LoVo (cell line): ENCODE data around the gene C12orf76.
"Not testable (repeated sequence)": the region's sequence is repeated elsewhere in the genome, so short reads cannot be mapped to it uniquely, and the experiment has no call there.

ENCODE experiments used
- DNase-seq: peaks from one replicate; pipeline ENCODE4 v3.0.0-alpha.2; 2016; ENCODE audit warnings: low spot score

The C12orf76 gene, protein sequence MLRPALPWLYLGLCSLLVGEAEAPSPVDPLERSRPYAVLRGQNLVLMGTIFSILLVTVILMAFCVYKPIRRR

DNA sequence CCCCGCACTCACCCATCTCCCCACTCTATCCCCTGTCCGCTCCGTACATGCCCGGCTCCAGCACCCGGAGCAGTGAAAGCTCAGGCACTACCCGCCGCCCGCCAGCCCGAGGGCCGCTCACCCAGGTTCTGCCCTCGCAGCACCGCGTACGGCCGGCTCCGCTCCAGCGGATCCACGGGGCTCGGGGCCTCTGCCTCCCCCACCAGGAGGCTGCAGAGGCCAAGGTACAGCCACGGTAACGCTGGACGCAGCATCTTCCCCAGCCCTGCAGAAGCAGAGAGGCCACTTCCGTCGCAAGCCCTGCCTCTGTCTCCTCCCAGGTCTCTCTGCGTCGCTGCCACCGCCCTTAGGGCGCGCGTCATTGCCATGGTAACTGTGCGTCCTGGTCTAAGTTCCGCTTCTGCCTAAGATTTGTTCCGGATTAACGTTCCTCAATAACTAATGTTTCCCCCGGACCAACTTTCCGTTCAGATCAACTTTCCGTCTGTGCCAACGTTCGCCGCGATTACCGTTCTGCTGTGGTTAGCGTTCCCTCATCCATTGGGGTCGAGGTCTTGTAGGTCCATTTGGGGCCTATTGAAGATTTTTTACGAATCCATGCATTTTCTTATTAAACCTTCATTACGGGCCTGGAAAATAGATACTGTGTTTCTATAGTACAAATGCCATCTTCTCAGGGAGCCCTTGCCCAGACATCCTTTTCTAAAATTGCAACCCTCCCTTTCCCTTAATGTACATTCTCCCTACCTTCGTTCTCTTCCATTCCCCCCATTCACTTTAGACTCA, at the start of gene C12orf76:
Gene C12orf76, minus strand, starts transcription at position 281 of the 786 bp plus-strand sequence. Its CDS starts 27 bp downstream, at position 254.
- DNase-seq: peak; percentile 98

DNA sequence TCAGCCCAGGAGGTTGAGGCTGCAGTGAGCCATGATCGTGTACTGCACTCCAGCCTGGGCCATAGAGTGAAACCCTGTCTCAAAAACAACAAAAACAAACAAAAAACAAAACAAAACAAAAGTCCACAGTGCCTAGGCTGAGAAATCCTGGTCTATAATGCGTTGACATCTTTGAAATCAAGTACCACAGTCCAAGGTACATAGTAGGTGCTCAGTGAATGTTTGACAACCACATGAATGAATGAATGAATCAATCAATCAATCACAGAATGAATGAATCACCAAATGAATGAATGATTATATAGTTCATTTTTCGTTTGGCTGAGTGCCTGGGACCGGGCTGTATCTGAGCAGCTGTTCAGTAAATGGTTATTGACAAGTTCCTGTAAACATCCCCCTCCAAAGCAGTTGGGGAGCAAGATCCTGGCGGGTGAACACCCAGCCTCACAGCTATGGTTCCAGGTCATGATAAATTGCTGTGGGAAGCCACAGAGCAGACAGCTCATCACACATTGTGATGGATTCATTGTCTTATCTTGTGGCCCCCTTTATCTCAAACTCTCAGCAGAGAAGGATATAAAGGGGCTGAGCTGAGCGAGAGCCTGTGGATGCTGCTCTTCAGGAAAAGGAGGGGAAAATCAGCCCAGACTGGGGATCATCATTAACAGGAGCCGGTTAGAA, 45.4 kb upstream of the C12orf76 start:
- no peak for DNase-seq

DNA sequence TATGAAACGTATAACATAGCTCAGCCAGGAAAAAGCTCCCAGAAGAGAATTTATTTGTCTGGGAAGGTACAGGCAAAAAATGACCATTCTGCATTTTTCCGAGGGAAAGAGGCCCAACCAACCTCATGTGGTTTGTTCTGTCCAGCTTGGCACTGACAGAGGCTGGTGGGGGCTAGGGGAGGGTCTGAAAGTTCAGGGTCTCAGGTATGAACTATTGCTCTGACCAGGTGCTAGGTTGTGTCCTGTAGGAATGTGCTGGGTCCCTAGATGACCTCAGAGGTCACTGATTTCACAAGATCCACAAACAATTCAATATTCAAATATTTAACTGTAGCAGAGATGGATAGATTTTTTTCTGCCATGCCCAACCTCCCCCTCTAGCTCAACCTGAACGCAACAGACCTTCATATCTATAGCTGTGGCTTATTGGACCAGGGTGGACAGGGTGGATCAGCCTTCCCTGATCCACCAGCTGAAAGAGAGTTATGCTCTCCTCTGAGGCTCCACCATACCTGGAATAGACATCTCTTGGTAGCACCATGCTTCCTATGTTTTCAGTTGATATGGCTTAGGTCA, 42.9 kb upstream of the C12orf76 start:
- no peak for DNase-seq

DNA sequence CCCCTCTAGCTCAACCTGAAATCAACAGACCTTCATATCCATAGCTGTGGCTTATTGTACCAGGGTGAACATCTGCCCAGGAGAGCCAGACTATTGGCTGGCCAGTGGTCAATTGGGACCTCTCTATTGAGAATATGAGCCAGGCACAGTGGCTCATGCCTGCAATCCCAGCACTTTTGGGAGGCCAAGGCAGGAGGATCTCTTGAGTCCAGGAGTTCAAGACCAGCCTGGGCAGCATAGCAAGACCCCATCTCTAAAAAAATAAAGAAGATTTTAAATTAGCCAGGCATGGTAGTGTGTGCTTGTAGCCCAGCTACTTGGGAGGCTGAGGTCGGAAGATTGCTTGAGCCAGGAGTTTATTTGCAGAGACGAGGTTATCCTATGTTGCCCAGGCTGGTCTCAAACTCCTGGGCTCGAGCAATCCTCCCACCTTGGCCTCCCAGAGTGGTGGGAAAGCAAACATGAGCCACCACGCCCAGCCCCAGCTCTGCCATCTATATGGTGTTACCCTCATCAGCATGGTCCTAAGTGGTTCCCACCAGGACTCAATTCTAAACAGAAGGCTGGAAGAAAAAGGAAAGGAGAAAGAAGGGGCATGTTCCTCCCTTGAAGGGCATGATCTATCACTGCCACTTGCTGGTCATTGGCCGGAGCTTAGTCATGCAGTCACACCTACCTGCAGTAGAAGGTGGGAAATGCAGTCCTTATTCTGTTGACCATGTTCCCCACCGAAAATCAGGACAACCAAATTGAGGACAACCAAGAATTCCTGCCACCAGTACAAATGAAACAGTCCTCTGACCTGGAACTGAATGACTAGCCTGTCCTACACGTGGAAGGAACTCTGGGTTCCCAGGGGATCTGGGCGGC, 42.2 kb upstream of the C12orf76 start:
- DNase-seq: no peak

DNA sequence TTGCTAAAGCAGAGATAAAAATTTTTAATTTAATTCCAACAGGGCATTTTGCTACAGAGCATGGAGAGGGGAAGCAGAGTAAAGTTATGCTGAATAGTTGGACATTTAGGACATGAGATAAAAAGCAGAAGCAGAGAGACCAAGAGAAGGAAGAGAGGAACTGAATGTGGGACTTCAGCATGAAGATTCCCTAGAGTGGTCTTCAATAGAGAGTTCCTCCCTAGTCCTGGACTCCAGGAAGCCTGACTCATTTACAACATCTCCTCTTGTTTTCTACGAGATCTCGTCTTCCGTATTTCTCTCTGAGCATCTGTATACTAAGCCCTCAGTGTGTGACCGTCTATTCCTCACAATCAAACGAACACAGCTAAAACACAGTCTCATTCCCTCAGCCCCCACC, 40.6 kb upstream of the C12orf76 start:
- DNase-seq: no peak

DNA sequence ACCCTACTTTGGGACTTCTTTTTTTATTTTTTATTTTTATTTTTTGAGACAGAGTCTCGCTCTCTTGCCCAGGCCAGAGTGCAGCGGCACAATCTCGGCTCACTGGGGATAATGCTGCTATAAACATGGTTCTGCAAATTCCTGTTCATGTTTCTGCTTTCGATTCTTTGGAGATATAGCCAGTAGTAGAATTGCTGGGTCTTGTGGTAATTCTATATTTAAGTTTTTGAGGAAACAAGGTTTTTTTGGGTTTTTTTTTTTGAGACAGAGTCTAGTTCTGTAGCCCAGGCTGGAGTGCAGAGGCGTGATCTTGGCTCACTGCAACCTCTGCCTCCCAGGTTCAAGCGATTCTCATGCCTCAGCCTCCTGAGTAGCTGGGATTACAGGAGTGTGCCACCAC, 39.9 kb upstream of the C12orf76 start:
- DNase-seq: not testable (repeated sequence)

DNA sequence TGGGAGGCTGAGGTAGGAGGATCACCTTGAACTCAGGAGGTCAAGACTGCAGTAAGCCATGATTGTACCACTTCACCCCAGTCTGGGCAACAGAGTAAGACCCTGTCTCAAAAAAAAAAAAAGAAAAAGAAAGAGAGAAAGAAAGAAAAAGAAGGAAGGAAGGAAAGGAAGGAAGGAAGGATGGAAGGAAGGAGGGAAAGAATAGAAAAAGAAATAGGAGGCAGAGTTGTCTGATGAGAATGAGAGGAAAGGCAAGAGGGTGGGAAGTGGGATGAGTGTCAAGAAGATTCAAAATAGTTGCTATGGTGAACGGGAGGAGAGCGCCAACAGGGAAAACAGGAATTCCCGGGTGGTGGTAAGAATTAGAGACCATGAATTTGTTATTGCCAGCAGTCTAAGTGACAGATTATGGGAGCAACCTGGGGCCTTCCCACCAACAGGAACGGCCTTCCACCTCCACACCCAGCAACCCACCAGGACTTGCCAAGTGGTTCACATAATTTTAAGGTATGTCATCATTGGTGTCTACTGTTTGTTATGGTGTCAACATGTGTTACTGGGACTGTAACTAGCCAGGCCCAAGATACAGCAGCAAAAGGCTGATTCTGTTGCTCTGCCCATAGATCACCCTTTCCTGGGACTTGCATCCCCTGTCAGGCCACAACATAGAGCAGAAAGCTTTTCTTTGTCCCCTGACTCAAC, 36.1 kb upstream of the C12orf76 start:
- DNase-seq: no peak

DNA sequence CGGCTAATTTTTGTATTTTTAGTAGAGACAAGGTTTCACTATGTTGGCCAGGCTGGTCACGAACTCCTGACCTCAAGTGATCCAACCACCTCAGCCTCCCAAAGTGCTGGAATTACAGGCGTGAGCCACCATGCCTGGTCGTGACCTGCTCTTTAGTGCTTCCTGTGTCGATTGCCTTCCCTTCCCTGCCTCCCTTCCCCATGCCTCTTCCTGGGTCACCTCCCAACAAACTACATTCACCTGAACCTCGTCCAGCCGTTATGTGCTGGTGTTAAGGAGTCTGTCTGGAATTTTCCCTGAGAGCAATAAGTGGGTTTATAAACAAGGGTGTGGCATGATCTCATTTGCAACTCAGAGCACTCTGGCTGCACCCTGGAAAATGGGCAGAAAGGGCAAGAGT, 32.1 kb upstream of the C12orf76 start:
- DNase-seq: no peak

DNA sequence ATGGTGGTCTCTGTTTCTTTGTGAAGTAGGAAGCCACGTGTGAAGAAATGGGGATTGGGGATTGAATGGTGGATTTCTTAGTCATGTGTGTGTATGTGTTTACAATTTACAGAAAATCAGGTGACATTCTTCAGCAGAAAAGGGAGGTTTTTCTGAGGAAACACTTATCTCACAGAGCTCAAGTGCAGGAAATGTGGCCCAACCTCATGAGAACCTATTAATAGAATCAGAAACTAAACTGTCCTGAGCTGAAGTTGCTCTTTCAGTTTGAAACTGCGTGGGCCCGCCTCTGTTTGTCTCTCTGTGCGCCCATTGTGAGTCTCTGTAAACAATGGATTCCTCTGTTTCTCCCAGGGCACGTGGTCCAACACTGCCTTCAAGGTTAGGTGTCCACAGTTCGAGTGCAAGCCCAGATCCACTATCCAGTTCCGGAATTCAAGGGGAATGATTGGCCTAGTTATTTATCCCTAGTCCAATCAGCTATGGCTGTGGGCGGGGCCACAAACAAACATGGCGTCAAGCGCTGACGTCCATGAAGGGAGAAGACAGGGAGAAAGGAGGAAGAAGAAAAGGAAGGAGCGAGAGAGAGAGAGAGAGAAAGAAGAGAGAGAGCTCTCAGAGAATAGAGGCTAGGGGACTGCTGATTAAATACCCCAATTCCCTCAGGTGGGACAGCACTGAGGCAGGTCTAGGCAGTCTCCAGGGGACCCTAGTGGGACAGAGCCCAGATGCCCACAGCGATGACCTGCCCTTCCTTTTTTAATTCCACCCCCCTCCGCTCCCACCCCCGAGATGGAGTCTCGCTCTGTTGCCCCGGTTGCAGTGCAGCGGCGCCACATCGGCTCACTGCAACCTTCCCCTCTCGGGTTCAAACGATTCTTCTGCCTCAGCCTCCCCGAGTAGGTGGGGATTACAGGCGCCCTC, 31.4 kb upstream of the C12orf76 start:
- no peak for DNase-seq

DNA sequence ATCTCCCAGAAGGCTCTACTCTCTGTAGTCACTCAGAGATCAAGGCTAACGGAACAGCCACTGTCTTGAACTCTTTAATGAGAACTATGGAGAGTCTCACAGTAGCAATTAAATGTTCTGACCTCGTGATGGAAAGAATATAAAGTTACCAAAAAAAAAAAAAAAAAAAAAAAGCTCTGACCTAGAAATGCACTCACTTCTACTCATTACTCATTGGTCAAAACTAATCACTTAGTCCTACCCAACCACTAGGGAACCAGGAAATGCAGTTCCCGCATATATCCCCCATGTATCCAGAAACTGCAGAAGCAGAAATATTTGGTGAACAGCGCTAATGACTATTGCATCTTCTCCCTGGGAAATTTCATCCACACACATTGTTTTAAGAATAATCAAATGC, 29.5 kb upstream of the C12orf76 start:
- DNase-seq: no peak

DNA sequence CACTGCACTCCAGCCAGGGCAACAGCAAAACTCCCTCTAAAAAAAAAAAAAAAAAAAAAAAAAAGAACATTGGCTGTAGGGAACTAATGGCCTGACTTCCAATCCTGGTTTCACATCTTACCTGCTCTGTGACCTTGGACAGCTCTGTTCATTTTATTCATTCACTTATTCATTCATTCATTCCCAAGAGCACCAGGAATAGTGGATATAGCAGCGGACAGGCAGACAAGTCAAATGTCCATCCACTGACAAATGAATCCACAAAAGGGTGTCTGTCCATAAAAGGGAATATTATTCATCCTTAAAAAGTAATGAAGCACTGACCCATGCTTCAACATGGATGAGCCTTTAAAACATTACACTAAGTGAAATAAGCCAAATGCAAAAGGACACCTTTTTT, 27.6 kb upstream of the C12orf76 start:
- DNase-seq: no peak

DNA sequence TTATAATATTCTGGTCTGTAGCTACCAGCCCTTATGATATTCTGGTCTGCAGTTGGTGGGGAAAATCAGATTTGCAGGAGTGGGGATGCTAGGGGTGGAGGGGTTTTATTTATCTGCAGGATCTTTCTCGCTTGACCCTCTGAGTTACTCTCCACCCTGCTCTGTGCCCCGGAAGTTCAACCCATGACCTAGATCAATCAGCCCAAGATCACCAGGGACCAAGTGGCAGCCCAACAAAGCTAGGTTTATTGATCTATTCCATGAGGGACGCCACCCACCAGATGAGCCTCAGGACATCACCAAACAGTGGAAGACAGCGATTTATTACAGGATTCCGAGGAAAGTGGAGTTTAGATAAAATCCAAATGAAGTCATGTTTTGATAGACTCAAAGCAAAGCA, 25.8 kb upstream of the C12orf76 start:
- DNase-seq: no peak

DNA sequence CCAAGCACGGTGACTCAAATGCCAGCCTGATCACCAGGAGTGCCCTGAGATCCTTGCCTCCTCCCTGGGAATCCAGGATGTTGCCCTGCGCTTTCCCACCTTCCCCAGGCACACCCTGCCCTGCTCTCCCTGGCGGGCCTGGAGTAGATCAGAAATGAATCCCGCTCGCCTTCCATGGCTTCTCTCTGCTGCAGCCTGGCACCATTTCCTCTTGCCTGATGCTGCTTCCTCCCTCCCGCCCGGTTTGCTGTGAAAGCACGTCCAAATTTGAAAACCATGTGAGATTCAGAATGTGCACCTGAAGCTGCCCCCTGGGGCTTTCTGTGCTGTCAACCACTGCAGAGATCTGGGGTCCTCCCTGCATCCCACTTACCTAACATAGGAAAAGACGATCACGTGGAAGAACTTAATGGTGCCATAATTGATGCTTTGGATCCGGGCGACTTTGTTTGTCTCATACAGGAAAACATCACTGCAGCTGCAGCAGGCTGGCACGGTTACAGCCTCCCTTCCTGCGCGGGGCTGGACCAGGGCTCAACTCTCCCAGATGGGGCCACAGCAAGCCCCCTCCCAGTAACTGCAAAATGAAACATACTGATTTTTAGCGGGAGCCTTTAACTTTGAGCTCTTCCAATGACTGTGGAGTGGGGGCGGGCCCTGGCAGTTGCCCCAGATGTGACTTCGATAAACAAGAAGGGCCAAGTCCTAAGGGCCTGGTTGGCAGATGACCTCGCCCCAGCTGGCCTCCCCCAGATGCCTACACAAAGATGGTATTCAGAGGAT, 24.9 kb upstream of the C12orf76 start:
- no peak for DNase-seq

DNA sequence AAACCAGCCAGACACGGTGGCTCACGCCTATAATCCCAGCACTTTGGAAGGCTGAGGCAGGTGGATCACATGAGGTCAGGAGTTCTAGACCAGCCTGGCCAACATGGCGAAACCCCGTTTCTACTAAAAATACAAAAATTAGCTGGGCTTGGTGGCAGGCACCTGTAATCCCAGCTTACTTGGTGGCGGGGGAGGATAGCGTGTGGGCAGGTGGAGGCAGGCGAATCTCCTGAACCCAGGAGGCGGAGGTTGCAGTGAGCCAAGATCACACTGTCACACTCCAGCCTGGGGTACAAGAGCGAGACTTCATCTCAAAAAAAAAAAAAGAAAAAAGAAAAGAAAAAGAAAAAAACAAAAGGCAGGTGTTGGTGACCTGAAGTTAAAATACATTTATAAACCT, 24.3 kb upstream of the C12orf76 start:
- DNase-seq: not testable (repeated sequence)

DNA sequence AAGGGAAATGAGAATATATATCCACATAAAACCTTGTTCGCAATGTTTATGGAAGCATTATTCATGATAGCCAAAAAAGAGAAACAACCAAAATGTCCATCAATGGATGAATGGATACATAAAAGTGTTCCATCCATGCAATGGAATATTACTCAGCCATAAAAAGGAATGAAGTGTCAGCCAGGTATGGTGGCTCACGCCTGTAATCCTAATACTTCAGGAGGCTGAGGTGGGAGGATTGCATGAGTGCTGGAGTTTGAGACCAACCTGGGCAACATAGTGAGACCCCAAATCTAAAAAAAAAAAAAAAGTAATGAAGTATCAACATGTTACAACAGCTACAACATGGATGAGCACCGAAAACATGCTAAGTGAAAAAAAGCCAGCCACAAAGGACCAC, 23.6 kb upstream of the C12orf76 start:
- no peak for DNase-seq

DNA sequence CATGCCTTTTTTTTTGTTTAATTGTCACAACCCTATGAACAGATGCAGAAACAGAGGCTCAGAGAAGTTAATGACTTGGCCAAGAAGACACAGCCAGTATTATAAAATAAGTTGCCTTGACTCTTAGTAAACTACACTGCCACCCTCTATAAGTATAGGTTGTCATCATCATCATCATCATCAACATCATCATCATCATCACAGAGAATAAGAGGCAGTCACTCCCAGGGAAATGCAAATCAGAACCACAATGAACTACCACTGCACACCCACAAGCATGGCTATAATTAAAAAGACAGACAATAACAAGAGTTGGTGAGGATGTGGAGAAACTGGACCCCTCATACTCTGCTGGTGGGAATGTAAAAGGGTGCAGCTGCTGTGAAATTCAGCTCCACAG, 23.2 kb upstream of the C12orf76 start:
- DNase-seq: no peak

DNA sequence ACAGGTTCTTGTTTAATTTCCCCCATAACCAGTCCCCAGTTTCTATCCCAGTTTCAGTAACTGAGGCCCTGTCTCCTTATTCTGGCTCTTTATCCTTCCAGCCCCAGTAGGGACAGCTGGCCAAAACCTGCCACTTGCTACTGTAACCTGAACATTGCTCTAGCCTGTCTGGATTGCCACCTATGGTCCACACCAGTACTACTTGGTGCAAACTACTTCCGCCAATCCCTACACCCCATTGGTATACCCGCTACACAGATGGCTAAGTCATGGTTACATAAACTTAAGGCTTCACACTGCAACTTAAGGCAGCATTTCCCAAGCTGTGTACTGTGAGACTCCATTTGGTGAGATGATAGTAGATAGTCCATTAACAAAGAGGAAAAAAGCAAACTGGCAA, 20.3 kb upstream of the C12orf76 start:
- no peak for DNase-seq

DNA sequence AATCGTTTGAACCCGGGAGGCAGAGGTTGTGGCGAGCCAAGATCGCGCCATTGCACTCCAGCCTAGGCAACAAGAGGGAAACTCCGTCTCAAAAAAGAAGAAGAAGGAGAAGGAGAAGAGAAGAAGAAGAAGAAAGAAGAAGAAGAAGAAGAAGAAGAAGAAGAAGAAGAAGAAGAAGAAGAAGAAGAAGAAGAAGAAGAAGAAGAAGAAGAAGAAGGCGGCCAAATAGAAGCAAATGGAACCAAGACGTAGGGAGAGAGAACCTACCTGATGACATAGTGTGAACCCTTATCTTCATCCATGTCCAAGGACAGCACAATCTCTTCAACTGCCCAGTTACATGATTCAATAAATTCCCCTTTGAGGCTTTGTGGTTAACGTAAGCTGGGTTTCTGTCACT, 19.8 kb upstream of the C12orf76 start:
- not testable (repeated sequence) for DNase-seq

DNA sequence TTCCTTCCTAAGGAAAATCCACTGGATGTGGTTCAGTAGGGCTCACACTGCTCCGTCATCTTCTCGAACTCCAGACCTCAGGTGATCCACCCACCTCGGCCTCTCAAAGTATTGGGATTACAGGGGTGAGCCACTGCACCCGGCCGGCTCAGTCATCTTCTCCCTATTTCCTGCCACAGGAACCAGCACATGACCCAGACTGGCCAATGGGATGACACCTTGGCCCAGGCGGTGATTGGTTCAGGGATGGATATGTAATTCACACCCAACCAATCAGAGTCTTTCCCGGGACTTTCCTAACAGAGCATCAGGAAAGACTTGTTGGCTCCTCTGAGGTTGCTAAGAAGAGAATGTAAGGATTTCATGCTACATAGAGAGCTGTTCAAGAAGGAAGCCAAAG, 19.2 kb upstream of the C12orf76 start:
- no peak for DNase-seq

DNA sequence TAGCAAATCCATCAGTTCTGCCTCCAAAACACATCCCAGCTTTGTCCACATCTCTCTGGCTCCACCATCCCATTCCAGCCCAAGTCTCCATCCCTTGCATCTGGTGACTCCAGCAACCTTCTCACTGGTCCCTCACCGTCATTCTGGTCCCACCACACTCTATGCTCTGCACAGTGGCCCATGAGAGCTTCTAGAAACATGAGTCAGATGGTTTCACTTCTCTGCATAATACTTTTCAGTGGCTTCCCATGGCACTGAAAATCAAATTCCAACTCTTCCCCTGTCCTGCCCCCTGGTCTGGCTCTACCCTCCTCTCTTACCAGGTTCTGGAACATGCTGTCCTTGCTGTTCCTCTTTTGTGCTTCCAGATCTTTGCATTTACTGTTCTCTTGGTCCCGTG, 17.2 kb upstream of the C12orf76 start:
- no peak for DNase-seq
